ENCODE data around the gene ATRNL1. TPM values are rescaled to one million over a fixed set of nuclear protein-coding genes. Genes with fewer than 3 reads are reported as not detected.

Gene ATRNL1
- polyA plus RNA-seq, 1 donor from 2014 or later: 47.8 TPM

DNA sequence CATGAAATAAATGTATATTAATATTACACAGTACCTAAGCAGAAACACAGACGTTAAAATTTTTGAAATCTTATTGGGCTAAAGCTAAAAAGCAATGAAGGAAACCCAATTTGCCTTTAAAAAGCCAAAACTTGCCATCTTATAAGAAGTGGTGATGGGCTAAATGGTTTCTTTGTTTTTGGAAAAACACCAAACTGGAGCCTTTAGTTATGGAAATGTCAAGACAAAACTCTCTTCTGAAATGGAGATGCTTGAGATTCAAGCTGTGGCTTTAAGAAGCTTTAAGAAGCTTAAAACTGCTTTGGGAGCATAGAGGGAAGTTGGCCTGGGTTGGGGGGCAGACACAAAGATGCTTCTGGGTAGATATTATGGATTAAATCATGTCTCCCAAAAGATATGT lies 902.9 kb downstream of the ATRNL1 start:
- no peak overlapping the region for H3K4me3 ChIP-seq (ENCODE audit: low read length)
- no peak overlapping the region for H3K9ac ChIP-seq (ENCODE audit: low read length)
- no peaks in the 10 kb centered on the region for H3K9me2 ChIP-seq (ENCODE audit: insufficient read depth, low read length)
- H3K79me2 ChIP-seq (replicated peaks; ENCODE audit: insufficient read depth, low read length): no peaks in the 10 kb centered on the region
- H3K27ac ChIP-seq (ENCODE audit: low read length): no peak overlapping the region
- H4K20me1 ChIP-seq (ENCODE audit: insufficient read depth): no peaks in the 10 kb centered on the region
- H3F3A ChIP-seq (ENCODE audit: insufficient read depth, low read length, poor library complexity, severe bottlenecking): no peaks in the 10 kb centered on the region
- H3K36me3 ChIP-seq (ENCODE audit: insufficient read depth, low read length): no peaks in the 10 kb centered on the region
- no peak overlapping the region for H2AFZ ChIP-seq (ENCODE audit: low read depth, low read length)
- no peaks in the 10 kb centered on the region for H3K9me3 ChIP-seq (ENCODE audit: low read length)
- no peak for TF ChIP-seq SMC3 (conservative IDR thresholded peaks at IDR 0.05; ENCODE audit: poor library complexity)
- no peak for TF ChIP-seq EP300 (conservative IDR thresholded peaks at IDR 0.05; ENCODE audit: poor library complexity, severe bottlenecking)
- TF ChIP-seq, protein P1, sequence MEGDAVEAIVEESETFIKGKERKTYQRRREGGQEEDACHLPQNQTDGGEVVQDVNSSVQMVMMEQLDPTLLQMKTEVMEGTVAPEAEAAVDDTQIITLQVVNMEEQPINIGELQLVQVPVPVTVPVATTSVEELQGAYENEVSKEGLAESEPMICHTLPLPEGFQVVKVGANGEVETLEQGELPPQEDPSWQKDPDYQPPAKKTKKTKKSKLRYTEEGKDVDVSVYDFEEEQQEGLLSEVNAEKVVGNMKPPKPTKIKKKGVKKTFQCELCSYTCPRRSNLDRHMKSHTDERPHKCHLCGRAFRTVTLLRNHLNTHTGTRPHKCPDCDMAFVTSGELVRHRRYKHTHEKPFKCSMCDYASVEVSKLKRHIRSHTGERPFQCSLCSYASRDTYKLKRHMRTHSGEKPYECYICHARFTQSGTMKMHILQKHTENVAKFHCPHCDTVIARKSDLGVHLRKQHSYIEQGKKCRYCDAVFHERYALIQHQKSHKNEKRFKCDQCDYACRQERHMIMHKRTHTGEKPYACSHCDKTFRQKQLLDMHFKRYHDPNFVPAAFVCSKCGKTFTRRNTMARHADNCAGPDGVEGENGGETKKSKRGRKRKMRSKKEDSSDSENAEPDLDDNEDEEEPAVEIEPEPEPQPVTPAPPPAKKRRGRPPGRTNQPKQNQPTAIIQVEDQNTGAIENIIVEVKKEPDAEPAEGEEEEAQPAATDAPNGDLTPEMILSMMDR (IDR thresholded peaks at IDR 0.05; ENCODE audit: poor library complexity, severe bottlenecking): no peak
- TF ChIP-seq EZH2 (IDR thresholded peaks at IDR 0.05; ENCODE audit: borderline replicate concordance, insufficient read depth, low read length, poor library complexity, severe bottlenecking): no peak
- no peak for TF ChIP-seq TAF1 (IDR thresholded peaks at IDR 0.05; ENCODE audit: low read depth)
- TF ChIP-seq RAD21 (conservative IDR thresholded peaks at IDR 0.05): no peak
- TF ChIP-seq MXI1 (conservative IDR thresholded peaks at IDR 0.05; ENCODE audit: poor library complexity, severe bottlenecking): no peak
- TF ChIP-seq, protein P2, sequence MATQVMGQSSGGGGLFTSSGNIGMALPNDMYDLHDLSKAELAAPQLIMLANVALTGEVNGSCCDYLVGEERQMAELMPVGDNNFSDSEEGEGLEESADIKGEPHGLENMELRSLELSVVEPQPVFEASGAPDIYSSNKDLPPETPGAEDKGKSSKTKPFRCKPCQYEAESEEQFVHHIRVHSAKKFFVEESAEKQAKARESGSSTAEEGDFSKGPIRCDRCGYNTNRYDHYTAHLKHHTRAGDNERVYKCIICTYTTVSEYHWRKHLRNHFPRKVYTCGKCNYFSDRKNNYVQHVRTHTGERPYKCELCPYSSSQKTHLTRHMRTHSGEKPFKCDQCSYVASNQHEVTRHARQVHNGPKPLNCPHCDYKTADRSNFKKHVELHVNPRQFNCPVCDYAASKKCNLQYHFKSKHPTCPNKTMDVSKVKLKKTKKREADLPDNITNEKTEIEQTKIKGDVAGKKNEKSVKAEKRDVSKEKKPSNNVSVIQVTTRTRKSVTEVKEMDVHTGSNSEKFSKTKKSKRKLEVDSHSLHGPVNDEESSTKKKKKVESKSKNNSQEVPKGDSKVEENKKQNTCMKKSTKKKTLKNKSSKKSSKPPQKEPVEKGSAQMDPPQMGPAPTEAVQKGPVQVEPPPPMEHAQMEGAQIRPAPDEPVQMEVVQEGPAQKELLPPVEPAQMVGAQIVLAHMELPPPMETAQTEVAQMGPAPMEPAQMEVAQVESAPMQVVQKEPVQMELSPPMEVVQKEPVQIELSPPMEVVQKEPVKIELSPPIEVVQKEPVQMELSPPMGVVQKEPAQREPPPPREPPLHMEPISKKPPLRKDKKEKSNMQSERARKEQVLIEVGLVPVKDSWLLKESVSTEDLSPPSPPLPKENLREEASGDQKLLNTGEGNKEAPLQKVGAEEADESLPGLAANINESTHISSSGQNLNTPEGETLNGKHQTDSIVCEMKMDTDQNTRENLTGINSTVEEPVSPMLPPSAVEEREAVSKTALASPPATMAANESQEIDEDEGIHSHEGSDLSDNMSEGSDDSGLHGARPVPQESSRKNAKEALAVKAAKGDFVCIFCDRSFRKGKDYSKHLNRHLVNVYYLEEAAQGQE (IDR thresholded peaks at IDR 0.05; ENCODE audit: borderline replicate concordance): no peak
- TF ChIP-seq POLR2AphosphoS5 (IDR thresholded peaks at IDR 0.05): no peak
- H3K27me3 ChIP-seq (ENCODE audit: insufficient read depth, low read depth, low read length): no peaks in the 10 kb centered on the region
- H3K4me2 ChIP-seq (ENCODE audit: low read length): no peak overlapping the region

DNA sequence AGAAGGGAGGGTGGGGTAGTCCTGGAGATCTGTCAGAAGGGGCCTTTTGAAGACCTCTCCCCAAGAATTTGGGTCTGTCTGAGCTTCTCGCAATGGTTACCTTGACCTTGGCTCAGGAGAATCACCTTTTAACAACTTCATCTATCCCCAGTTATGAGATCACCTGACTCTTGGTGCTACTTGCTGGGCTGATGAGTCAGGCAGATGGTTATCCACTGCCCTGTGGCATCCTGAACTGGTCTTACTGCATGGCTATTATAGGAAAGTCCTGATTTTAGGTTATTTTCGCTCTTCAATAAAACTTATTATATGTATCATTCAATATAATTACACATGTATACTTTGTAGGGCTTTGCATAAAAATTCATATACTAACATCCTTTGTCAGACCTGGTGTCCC lies 905.1 kb downstream of the ATRNL1 start:
- no peak overlapping the region for H2AFZ ChIP-seq (ENCODE audit: low read depth, low read length)
- no peaks in the 10 kb centered on the region for H3K79me2 ChIP-seq (replicated peaks; ENCODE audit: insufficient read depth, low read length)
- no peak overlapping the region for H3K4me3 ChIP-seq (ENCODE audit: low read length)
- H3K9ac ChIP-seq (ENCODE audit: low read length): no peak overlapping the region
- H4K20me1 ChIP-seq (ENCODE audit: insufficient read depth): no peaks in the 10 kb centered on the region
- H3K9me2 ChIP-seq (ENCODE audit: insufficient read depth, low read length): no peaks in the 10 kb centered on the region
- no peaks in the 10 kb centered on the region for H3F3A ChIP-seq (ENCODE audit: insufficient read depth, low read length, poor library complexity, severe bottlenecking)
- no peak for TF ChIP-seq EP300 (conservative IDR thresholded peaks at IDR 0.05; ENCODE audit: poor library complexity, severe bottlenecking)
- TF ChIP-seq POLR2AphosphoS5 (IDR thresholded peaks at IDR 0.05): no peak
- TF ChIP-seq, protein P1 (IDR thresholded peaks at IDR 0.05; ENCODE audit: poor library complexity, severe bottlenecking): no peak
- no peak overlapping the region for H3K4me2 ChIP-seq (ENCODE audit: low read length)
- no peak overlapping the region for H3K27ac ChIP-seq (ENCODE audit: low read length)
- H3K27me3 ChIP-seq (ENCODE audit: insufficient read depth, low read depth, low read length): no peaks in the 10 kb centered on the region
- H3K9me3 ChIP-seq (ENCODE audit: low read length): no peaks in the 10 kb centered on the region
- H3K36me3 ChIP-seq (ENCODE audit: insufficient read depth, low read length): no peaks in the 10 kb centered on the region

Other genes starting within 250 kb of the ATRNL1 start
- 45.4 and 48.8 TPM in 2 replicates for gene TRUB1, start 155.2 kb upstream of the ATRNL1 start, polyA plus RNA-seq